HS-27A (cell line): Measurements from ENCODE around the gene HTRA2.
A peak's percentile ranks its signal among the peaks of the same experiment; 100 is the strongest.

Experiments used
- DNase-seq: peaks from one replicate; pipeline ENCODE4 v3.0.0-alpha.2; 2012; ENCODE audit warnings: low read depth, missing footprints

HTRA2 gene

GRCh38 chr2:74500578-74500946, 29.2 kb upstream of the HTRA2 start:
- DNase-seq = no peak

GRCh38 chr2:74501335-74502071, 28.2 kb upstream of the HTRA2 start:
- no peak for DNase-seq

GRCh38 chr2:74502147-74502719, 27.5 kb upstream of the HTRA2 start:
- DNase-seq = no peak

- DNase-seq = peak; percentile 77
These were observed 26.8 kb upstream of the HTRA2 start for GRCh38 chr2:74502720-74503505.

GRCh38 chr2:74503506-74504475, 25.9 kb upstream of the HTRA2 start:
- no peak for DNase-seq

- no peak for DNase-seq
These were observed 25.1 kb upstream of the HTRA2 start for GRCh38 chr2:74504591-74504990.

GRCh38 chr2:74505448-74506246, 24.1 kb upstream of the HTRA2 start:
- no peak for DNase-seq

- DNase-seq = peak; percentile 98
These were observed 22.4 kb upstream of the HTRA2 start, which contains the start of gene PCGF1 for GRCh38 chr2:74507145-74507925. PCGF1 (minus strand) TSS chr2:74507695; CDS start chr2:74507668, 27 bp downstream.

GRCh38 chr2:74507926-74508520, 21.7 kb upstream of the HTRA2 start:
- no peak for DNase-seq

GRCh38 chr2:74510272-74510671, 19.5 kb upstream of the HTRA2 start:
- DNase-seq = no peak

- DNase-seq = no peak
These were observed 18.4 kb upstream of the HTRA2 start for GRCh38 chr2:74511104-74511989.

- DNase-seq = no peak
These were observed 16.8 kb upstream of the HTRA2 start for GRCh38 chr2:74512744-74513604.

- DNase-seq = no peak
These were observed 15.9 kb upstream of the HTRA2 start for GRCh38 chr2:74513605-74514367.

GRCh38 chr2:74514368-74515270, 15.1 kb upstream of the HTRA2 start, which contains the start of gene TLX2:
TLX2 (plus strand) TSS chr2:74514450; CDS start chr2:74514807, 357 bp downstream.
- no peak for DNase-seq

GRCh38 chr2:74515271-74515980, 14.3 kb upstream of the HTRA2 start:
- no peak for DNase-seq
